SU-DHL-6 (cell line): ENCODE measurements around the gene HIVEP2.

Experiments
- H2AFZ ChIP-seq: fragments of 200-600 bp; sonication (generic); 2 replicates; pipeline ENCODE4 v1.6.1; 2014; ENCODE audit warnings: low read depth, mild to moderate bottlenecking, moderate library complexity, mixed read lengths, antibody characterized with exemption, low read length; ENCODE audit not compliant: severe bottlenecking
- H3F3A ChIP-seq: fragments of 200-600 bp; shearing (Covaris generic); 2 replicates; pipeline ENCODE4 v1.6.0; 2016; ENCODE audit warnings: antibody characterized with exemption, mild to moderate bottlenecking; ENCODE audit not compliant: insufficient read depth
- H3K27ac ChIP-seq: fragments of 200-600 bp; sonication (generic); 2 replicates; pipeline ENCODE4 v1.5.1; 2016; ENCODE audit warnings: low read depth, mild to moderate bottlenecking, low read length, moderate library complexity, mixed read lengths
- H3K27me3 ChIP-seq: fragments of 200-600 bp; sonication (generic), shearing (Covaris generic); 2 replicates; pipeline ENCODE4 v1.6.0; 2014; ENCODE audit warnings: mild to moderate bottlenecking, low read length
- H3K36me3 ChIP-seq: fragments of 200-600 bp; sonication (generic); 2 replicates; pipeline ENCODE4 v1.6.1; 2014; ENCODE audit warnings: mild to moderate bottlenecking, low read length, mixed read lengths
- H3K4me2 ChIP-seq: fragments of 300-600, 200-600 bp; shearing (Covaris generic), sonication (generic); 2 replicates; pipeline ENCODE4 v1.6.0; 2014; ENCODE audit warnings: low read length, low read depth, mild to moderate bottlenecking; ENCODE audit not compliant: poor library complexity, severe bottlenecking
- H3K4me3 ChIP-seq: fragments of 200-600 bp; sonication (generic); 2 replicates; pipeline ENCODE4 v1.5.1; 2014; ENCODE audit warnings: antibody characterized with exemption, low read length, mild to moderate bottlenecking, mixed read lengths; ENCODE audit not compliant: insufficient read depth, poor library complexity, severe bottlenecking
- H3K79me2 ChIP-seq: fragments of 200-600 bp; sonication (generic); 2 replicates; pipeline ENCODE4 v1.6.1; 2014; ENCODE audit warnings: mild to moderate bottlenecking, low read length, moderate library complexity; ENCODE audit not compliant: insufficient read depth
- H3K9ac ChIP-seq: fragments of 200-600 bp; sonication (generic); 2 replicates; pipeline ENCODE4 v1.7.0; 2014; ENCODE audit warnings: mild to moderate bottlenecking, low read length
- H3K9me2 ChIP-seq: fragments of 200-600 bp; sonication (generic); replicated peaks from 2 replicates; pipeline ENCODE4 v1.6.1; 2014; ENCODE audit warnings: low read length; ENCODE audit not compliant: insufficient read depth
- H3K9me3 ChIP-seq: fragments of 200-600 bp; sonication (generic); 2 replicates; pipeline ENCODE4 v1.6.1; 2014; ENCODE audit warnings: low read length, mixed read lengths; ENCODE audit not compliant: insufficient read depth
- H4K20me1 ChIP-seq: fragments of 200-600 bp; sonication (generic); 2 replicates; pipeline ENCODE4 v1.6.1; 2014; ENCODE audit warnings: low read depth, mild to moderate bottlenecking, antibody characterized with exemption, low read length, moderate library complexity, mixed read lengths
- CTCF ChIP-seq: fragments of 200-600 bp; sonication (generic); IDR thresholded peaks from one replicate; pipeline ENCODE4 v1.5.1; 2017; ENCODE audit warnings: antibody characterized with exemption, mild to moderate bottlenecking, low read length, moderate library complexity; ENCODE audit not compliant: insufficient read depth, poor library complexity, severe bottlenecking
- EZH2phosphoT487 ChIP-seq: fragments of 200-600 bp; sonication (generic), shearing (Covaris generic); conservative IDR thresholded peaks from 2 replicates; pipeline ENCODE4 v1.6.1; 2018; ENCODE audit warnings: mild to moderate bottlenecking, antibody characterized with exemption, low read length, moderate library complexity, mixed read lengths

HIVEP2 gene

GRCh38 chr6:142781129-142781528 lies 163.8 kb downstream of the HIVEP2 start:
- H3K27ac ChIP-seq = no peak overlapping the region
- H3F3A ChIP-seq = no peaks in the 10 kb centered on the region
- H3K9me3 ChIP-seq = no peaks in the 10 kb centered on the region
- H3K36me3 ChIP-seq = no peaks in the 10 kb centered on the region
- H3K79me2 ChIP-seq = no peaks in the 10 kb centered on the region
- H4K20me1 ChIP-seq = no peaks in the 10 kb centered on the region
- no peak for TF ChIP-seq CTCF
- no peak for TF ChIP-seq EZH2phosphoT487
- H3K4me3 ChIP-seq = no peak overlapping the region
- H3K4me2 ChIP-seq = no peak overlapping the region
- H3K9me2 ChIP-seq = no peaks in the 10 kb centered on the region
- H3K9ac ChIP-seq = no peak overlapping the region
- no peak overlapping the region for H2AFZ ChIP-seq
- no peaks in the 10 kb centered on the region for H3K27me3 ChIP-seq

- H3K79me2 ChIP-seq = no peaks in the 10 kb centered on the region
- H3K4me2 ChIP-seq = no peak overlapping the region
- no peak overlapping the region for H3K4me3 ChIP-seq
- no peaks in the 10 kb centered on the region for H4K20me1 ChIP-seq
- H3K36me3 ChIP-seq = no peaks in the 10 kb centered on the region
- H3K27me3 ChIP-seq = no peaks in the 10 kb centered on the region
- no peaks in the 10 kb centered on the region for H3F3A ChIP-seq
- H2AFZ ChIP-seq = no peak overlapping the region
- no peak overlapping the region for H3K27ac ChIP-seq
- no peaks in the 10 kb centered on the region for H3K9me3 ChIP-seq
- no peaks in the 10 kb centered on the region for H3K9me2 ChIP-seq
- H3K9ac ChIP-seq = no peak overlapping the region
- TF ChIP-seq CTCF = no peak
These were observed 170.9 kb downstream of the HIVEP2 start for GRCh38 chr6:142773859-142774648.

GRCh38 chr6:142773324-142773723 lies 171.7 kb downstream of the HIVEP2 start:
- H3K9me3 ChIP-seq = no peaks in the 10 kb centered on the region
- H3K27ac ChIP-seq = no peak overlapping the region
- H3K36me3 ChIP-seq = no peaks in the 10 kb centered on the region
- H3K4me3 ChIP-seq = no peak overlapping the region
- no peaks in the 10 kb centered on the region for H3K27me3 ChIP-seq
- H3F3A ChIP-seq = no peaks in the 10 kb centered on the region
- H3K9ac ChIP-seq = no peak overlapping the region
- H2AFZ ChIP-seq = no peak overlapping the region
- no peak overlapping the region for H3K4me2 ChIP-seq
- no peaks in the 10 kb centered on the region for H3K79me2 ChIP-seq
- no peaks in the 10 kb centered on the region for H4K20me1 ChIP-seq
- no peaks in the 10 kb centered on the region for H3K9me2 ChIP-seq
- TF ChIP-seq CTCF (no peak), EZH2phosphoT487 (no peak)
